ENCODE results near the gene SLC16A7.

The SLC16A7 gene

GRCh38 chr12:59627582-59627981 is 31.8 kb downstream of the SLC16A7 start:
- TF ChIP-seq, protein P1, sequence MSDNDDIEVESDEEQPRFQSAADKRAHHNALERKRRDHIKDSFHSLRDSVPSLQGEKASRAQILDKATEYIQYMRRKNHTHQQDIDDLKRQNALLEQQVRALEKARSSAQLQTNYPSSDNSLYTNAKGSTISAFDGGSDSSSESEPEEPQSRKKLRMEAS (IDR thresholded peaks at IDR 0.05; ENCODE audit: low read depth, low read length) = no peak
- TF ChIP-seq CTCF (IDR thresholded peaks at IDR 0.05; ENCODE audit: low read depth, low read length) (no peak), MYC (IDR thresholded peaks at IDR 0.05; ENCODE audit: low read depth, low read length) (no peak), POLR2A (IDR thresholded peaks at IDR 0.05; ENCODE audit: extremely low read depth, insufficient read length) (no peak)
- no peak overlapping the region for H3K4me3 ChIP-seq (ENCODE audit: low read depth, low read length)

GRCh38 chr12:59629890-59630289 is 34.1 kb downstream of the SLC16A7 start:
- H3K4me3 ChIP-seq (ENCODE audit: low read depth, low read length) = no peak overlapping the region
- TF ChIP-seq POLR2A (IDR thresholded peaks at IDR 0.05; ENCODE audit: extremely low read depth, insufficient read length) = no peak
- TF ChIP-seq, protein P1 (IDR thresholded peaks at IDR 0.05; ENCODE audit: low read depth, low read length) = no peak
- no peak for DNase-seq (ENCODE audit: low read depth)

More at GRCh38 chr12:59627582-59627981, 31.8 kb downstream of the SLC16A7 start:
- no peak for DNase-seq (ENCODE audit: low read depth)

- no peak overlapping the region for H3K4me3 ChIP-seq (ENCODE audit: low read depth, low read length)
- DNase-seq (ENCODE audit: low read depth) = no peak
- no peak for TF ChIP-seq CTCF (IDR thresholded peaks at IDR 0.05; ENCODE audit: low read depth, low read length)
- TF ChIP-seq POLR2A (IDR thresholded peaks at IDR 0.05; ENCODE audit: extremely low read depth, insufficient read length) = no peak
- TF ChIP-seq MYC (IDR thresholded peaks at IDR 0.05; ENCODE audit: low read depth, low read length) = no peak
- TF ChIP-seq, protein P1 (IDR thresholded peaks at IDR 0.05; ENCODE audit: low read depth, low read length) = no peak
These were observed 36.6 kb downstream of the SLC16A7 start for GRCh38 chr12:59632408-59632807.

GRCh38 chr12:59634254-59634653 is 38.4 kb downstream of the SLC16A7 start:
- H3K4me3 ChIP-seq (ENCODE audit: low read depth, low read length) = no peak overlapping the region
- TF ChIP-seq MYC (IDR thresholded peaks at IDR 0.05; ENCODE audit: low read depth, low read length) = no peak
- no peak for TF ChIP-seq POLR2A (IDR thresholded peaks at IDR 0.05; ENCODE audit: extremely low read depth, insufficient read length)
- TF ChIP-seq, protein P1 (IDR thresholded peaks at IDR 0.05; ENCODE audit: low read depth, low read length) = no peak
- TF ChIP-seq CTCF (IDR thresholded peaks at IDR 0.05; ENCODE audit: low read depth, low read length) = no peak
- no peak for DNase-seq (ENCODE audit: low read depth)

- no peak for DNase-seq (ENCODE audit: low read depth)
- H3K4me3 ChIP-seq (ENCODE audit: low read depth, low read length) = no peak overlapping the region
- TF ChIP-seq, protein P1 (IDR thresholded peaks at IDR 0.05; ENCODE audit: low read depth, low read length) = no peak
- TF ChIP-seq CTCF (IDR thresholded peaks at IDR 0.05; ENCODE audit: low read depth, low read length) (no peak), MYC (IDR thresholded peaks at IDR 0.05; ENCODE audit: low read depth, low read length) (no peak), POLR2A (IDR thresholded peaks at IDR 0.05; ENCODE audit: extremely low read depth, insufficient read length) (no peak)
These were observed 41.3 kb downstream of the SLC16A7 start for GRCh38 chr12:59636945-59637691.

DNA sequence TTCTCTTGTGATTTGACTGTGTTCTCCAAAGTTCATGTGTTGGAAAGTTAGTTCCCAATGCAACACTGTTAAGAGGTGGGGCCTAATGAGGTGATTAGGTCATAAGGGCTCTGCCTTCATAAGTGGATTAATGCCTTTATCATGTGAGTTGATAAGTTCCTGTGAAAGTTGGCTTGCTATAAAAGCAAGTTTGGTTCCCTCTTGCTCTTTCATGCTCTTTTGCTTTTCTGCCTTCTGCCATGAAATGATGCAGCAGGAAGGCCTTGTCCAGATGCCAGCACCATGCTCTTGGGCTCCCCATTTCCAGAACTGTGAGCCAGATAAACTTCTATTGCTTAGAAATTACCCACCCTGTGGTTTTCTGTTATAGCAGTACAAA is 41.9 kb downstream of the SLC16A7 start:
- DNase-seq (ENCODE audit: low read depth) = no peak
- H3K4me3 ChIP-seq (ENCODE audit: low read depth, low read length) = no peak overlapping the region
- TF ChIP-seq CTCF (IDR thresholded peaks at IDR 0.05; ENCODE audit: low read depth, low read length) = no peak
